ENCODE data around the gene PMEPA1. TPM values are rescaled to one million over a fixed set of nuclear protein-coding genes. Genes with fewer than 3 reads are reported as not detected.

Gene PMEPA1
- total RNA-seq, 1 donor from 2014 or later, result 56.8 TPM

DNA sequence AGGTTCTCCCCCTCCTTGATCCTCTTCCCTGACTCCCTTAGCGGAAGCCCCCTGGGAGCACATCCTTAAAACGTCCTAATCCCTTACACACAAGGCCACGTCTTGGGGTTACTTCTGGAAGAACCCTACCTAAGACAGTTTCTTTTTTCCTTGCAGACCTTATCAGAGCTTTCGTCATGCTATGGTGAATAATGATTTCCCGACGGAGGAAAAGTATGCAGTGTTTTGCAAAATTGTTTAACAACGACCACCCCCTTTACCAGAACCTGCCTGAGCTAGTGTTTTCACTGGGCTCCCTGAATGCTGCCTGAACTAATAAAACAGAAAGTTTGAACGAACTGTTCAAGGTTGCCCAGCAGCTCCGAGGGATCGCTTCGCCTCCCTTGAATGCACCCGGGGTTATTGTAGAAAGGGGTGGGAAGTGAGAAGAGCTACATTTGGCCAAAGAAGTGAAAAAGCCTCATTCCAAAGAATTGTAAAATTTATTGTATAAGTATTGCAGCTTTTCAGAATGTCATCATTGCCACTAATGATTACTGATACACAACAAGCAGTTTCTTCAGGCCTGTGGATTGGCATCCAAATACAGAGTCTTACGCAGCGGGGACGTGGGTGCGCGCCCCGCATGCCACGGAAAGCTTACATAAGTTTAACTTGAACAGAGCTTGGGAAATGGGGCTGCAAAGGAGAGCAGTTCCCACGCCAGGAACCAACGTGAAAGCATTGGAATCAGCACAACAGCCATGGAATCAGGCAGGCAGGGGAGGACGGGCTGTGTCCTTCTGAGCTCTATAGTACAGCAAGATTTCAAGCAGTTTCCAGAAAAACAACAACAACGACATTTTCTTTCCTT, 61.7 kb downstream of the PMEPA1 start:
- DNase-seq (ENCODE audit: low spot score in 2 of 2), result no peak
- TF ChIP-seq, protein P1, sequence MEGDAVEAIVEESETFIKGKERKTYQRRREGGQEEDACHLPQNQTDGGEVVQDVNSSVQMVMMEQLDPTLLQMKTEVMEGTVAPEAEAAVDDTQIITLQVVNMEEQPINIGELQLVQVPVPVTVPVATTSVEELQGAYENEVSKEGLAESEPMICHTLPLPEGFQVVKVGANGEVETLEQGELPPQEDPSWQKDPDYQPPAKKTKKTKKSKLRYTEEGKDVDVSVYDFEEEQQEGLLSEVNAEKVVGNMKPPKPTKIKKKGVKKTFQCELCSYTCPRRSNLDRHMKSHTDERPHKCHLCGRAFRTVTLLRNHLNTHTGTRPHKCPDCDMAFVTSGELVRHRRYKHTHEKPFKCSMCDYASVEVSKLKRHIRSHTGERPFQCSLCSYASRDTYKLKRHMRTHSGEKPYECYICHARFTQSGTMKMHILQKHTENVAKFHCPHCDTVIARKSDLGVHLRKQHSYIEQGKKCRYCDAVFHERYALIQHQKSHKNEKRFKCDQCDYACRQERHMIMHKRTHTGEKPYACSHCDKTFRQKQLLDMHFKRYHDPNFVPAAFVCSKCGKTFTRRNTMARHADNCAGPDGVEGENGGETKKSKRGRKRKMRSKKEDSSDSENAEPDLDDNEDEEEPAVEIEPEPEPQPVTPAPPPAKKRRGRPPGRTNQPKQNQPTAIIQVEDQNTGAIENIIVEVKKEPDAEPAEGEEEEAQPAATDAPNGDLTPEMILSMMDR (IDR thresholded peaks at IDR 0.05), result no peak
- H3K36me3 ChIP-seq, result peaks cover 39 to 40% of the 10 kb centered on the region in 2 donors
- intact Hi-C loops (cut with DNase I), result no loop called here
- no peak overlapping the region for H3K27ac ChIP-seq
- H3K4me3 ChIP-seq, result no peak overlapping the region
- no peaks in the 10 kb centered on the region for H3K4me1 ChIP-seq
- no peaks in the 10 kb centered on the region for H3K9me3 ChIP-seq
- H3K27me3 ChIP-seq, result no peaks in the 10 kb centered on the region

- intact Hi-C loops (cut with DNase I), result no loop called here
- Histone ChIP-seq H3K4me1 (no peaks in the 10 kb centered on the region), H3K36me3 (peaks cover 30 to 31% of the 10 kb centered on the region in 2 donors), H3K4me3 (no peak overlapping the region), H3K27me3 (no peaks in the 10 kb centered on the region), H3K27ac (no peak overlapping the region), H3K9me3 (no peaks in the 10 kb centered on the region)
- TF ChIP-seq, protein P1 (IDR thresholded peaks at IDR 0.05), result no peak
- DNase-seq (ENCODE audit: low spot score in 2 of 2), result peak in 1 of 2 donors; percentile 50
Observed at GRCh38 chr20:57647006-57647932, 62.5 kb downstream of the PMEPA1 start.

DNA sequence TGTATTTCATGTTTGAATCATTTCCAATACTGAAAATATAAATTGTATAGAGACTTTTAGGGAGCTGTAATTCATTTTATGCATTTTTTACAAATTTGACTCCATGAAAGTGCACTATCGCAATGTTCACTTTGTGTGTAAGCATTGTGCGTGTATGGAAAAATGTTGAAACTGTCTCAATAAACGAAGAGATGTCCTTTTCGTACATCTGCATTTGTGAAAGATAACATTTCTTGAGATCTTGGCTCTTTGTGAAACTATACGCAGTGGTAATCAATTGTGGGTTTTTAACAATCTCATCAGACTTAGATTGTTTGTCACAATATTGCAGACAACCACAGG, 70.9 kb downstream of the PMEPA1 start:
- Histone ChIP-seq H3K27ac (no peak overlapping the region), H3K27me3 (no peaks in the 10 kb centered on the region), H3K9me3 (no peaks in the 10 kb centered on the region), H3K4me1 (no peaks in the 10 kb centered on the region), H3K36me3 (no peaks in the 10 kb centered on the region), H3K4me3 (no peak overlapping the region)
- TF ChIP-seq, protein P1 (IDR thresholded peaks at IDR 0.05), result no peak
- DNase-seq (ENCODE audit: low spot score in 2 of 2), result no peak
- intact Hi-C loops (cut with DNase I), result no loop called here

- no peaks in the 10 kb centered on the region for H3K9me3 ChIP-seq
- no peaks in the 10 kb centered on the region for H3K4me1 ChIP-seq
- intact Hi-C loops (cut with DNase I), result no loop called here
- no peak overlapping the region for H3K4me3 ChIP-seq
- TF ChIP-seq, protein P1 (IDR thresholded peaks at IDR 0.05), result no peak
- no peak for DNase-seq (ENCODE audit: low spot score in 2 of 2)
- no peak overlapping the region for H3K27ac ChIP-seq
- no peaks in the 10 kb centered on the region for H3K27me3 ChIP-seq
- H3K36me3 ChIP-seq, result no peaks in the 10 kb centered on the region
Observed at GRCh38 chr20:57638173-57638894, 71.5 kb downstream of the PMEPA1 start.

- no peaks in the 10 kb centered on the region for H3K36me3 ChIP-seq
- H3K4me3 ChIP-seq, result no peak overlapping the region
- intact Hi-C loops (cut with DNase I), result no loop called here
- no peaks in the 10 kb centered on the region for H3K9me3 ChIP-seq
- no peaks in the 10 kb centered on the region for H3K4me1 ChIP-seq
- TF ChIP-seq, protein P1 (IDR thresholded peaks at IDR 0.05), result no peak
- DNase-seq (ENCODE audit: low spot score in 2 of 2), result no peak
- no peak overlapping the region for H3K27ac ChIP-seq
- H3K27me3 ChIP-seq, result no peaks in the 10 kb centered on the region
Observed at GRCh38 chr20:57633945-57634491, 75.8 kb downstream of the PMEPA1 start.
